PC-9 (cell line): ENCODE measurements around the gene BHLHA9. TPM values are rescaled to one million over a fixed set of nuclear protein-coding genes. Genes with fewer than 3 reads are reported as not detected.

Experiments used
- BruUV-seq: library from RNA; stranded (reverse); fragments of 400-500 nt; replicated peaks from 2 replicates; lab custom pipeline; 2021; lab: Mats Ljungman, UMichigan
- CTCF ChIA-PET: fragments of 300-600 bp; sonication (Branson Sonifier 250); formaldehyde crosslinking; loops from one replicate; lab custom pipeline; 2022; ENCODE audit warnings: antibody characterized with exemption; lab: Charles Lee
- POLR2A ChIA-PET: fragments of 300-600 bp; sonication (Branson Sonifier 250); formaldehyde crosslinking; loops from one replicate; lab custom pipeline; 2022; ENCODE audit warnings: antibody characterized with exemption; ENCODE audit not compliant: unreplicated experiment; lab: Charles Lee
- DNase-seq, 2 experiments: peaks; one replicate each; pipeline versions ENCODE4 v3.0.0 to v3.0.0-alpha.2; 2015 to 2022; ENCODE audit warnings: mixed read lengths in 1 of 2
- H2AFZ ChIP-seq: fragments of 200-600 bp; sonication (generic); 2 replicates; pipeline ENCODE4 v1.8.1; 2017; ENCODE audit warnings: antibody characterized with exemption
- H3F3A ChIP-seq: fragments of 200-600 bp; sonication (generic); 2 replicates; pipeline ENCODE4 v1.8.1; 2017; ENCODE audit warnings: antibody characterized with exemption, mild to moderate bottlenecking, low read depth; ENCODE audit not compliant: insufficient read depth
- H3K27ac ChIP-seq: fragments of 200-600 bp; sonication (generic); 2 replicates; pipeline ENCODE4 v1.6.1; 2016; ENCODE audit warnings: mixed run types
- H3K27me3 ChIP-seq: fragments of 200-600 bp; sonication (generic); 2 replicates; pipeline ENCODE4 v1.6.1; 2016; ENCODE audit warnings: low read depth, mixed run types; ENCODE audit not compliant: insufficient read depth
- H3K36me3 ChIP-seq: fragments of 200-600 bp; sonication (generic); 2 replicates; pipeline ENCODE4 v1.6.1; 2016; ENCODE audit warnings: low read depth, mixed run types
- H3K4me1 ChIP-seq: fragments of 200-600 bp; sonication (generic); replicated peaks from 2 replicates; pipeline ENCODE4 v1.6.1; 2016; ENCODE audit warnings: mixed run types; ENCODE audit not compliant: insufficient read depth
- H3K4me2 ChIP-seq: fragments of 200-600 bp; sonication (generic); 2 replicates; pipeline ENCODE4 v1.6.1; 2017; ENCODE audit warnings: mixed run types
- H3K4me3 ChIP-seq: fragments of 200-600 bp; sonication (generic); 2 replicates; pipeline ENCODE4 v1.6.1; 2016; ENCODE audit warnings: mixed run types
- H3K79me2 ChIP-seq: fragments of 200-600 bp; sonication (generic); 2 replicates; pipeline ENCODE4 v1.6.1; 2017; ENCODE audit warnings: low read depth, mixed run types
- H3K9me2 ChIP-seq: fragments of 200-600 bp; sonication (generic); 2 replicates; pipeline ENCODE4 v1.8.1; 2017; ENCODE audit warnings: mild to moderate bottlenecking; ENCODE audit not compliant: insufficient read depth
- H3K9me3 ChIP-seq: fragments of 200-600 bp; sonication (generic); 2 replicates; pipeline ENCODE4 v1.8.1; 2016; ENCODE audit warnings: low read depth; ENCODE audit not compliant: insufficient read depth
- H4K20me1 ChIP-seq: fragments of 200-600 bp; sonication (generic); 2 replicates; pipeline ENCODE4 v1.8.1; 2017; ENCODE audit not compliant: insufficient read depth
- EZH2 ChIP-seq: fragments of 200-600 bp; sonication (generic); IDR thresholded peaks from 2 replicates; pipeline ENCODE4 v1.8.0; 2017; ENCODE audit warnings: antibody characterized with exemption, low read depth
- intact Hi-C: fragments of 100-400 bp; cut with micrococcal nuclease; formaldehyde crosslinking; loops from one replicate; pipeline ENCODE4 v1.10.0; 2022; ENCODE audit not compliant: unreplicated experiment
- total RNA-seq: library from RNA; stranded (reverse); gene quantifications from 2 replicates; pipeline ENCODE4 v1.2.3, GENCODE V29; 2021
- TF ChIP-seq, protein P1 (sequence below): fragments of 200-600 bp; sonication (generic); conservative IDR thresholded peaks from 2 replicates; pipeline ENCODE4 v1.6.1; 2017; ENCODE audit warnings: mixed run types, antibody characterized with exemption, mild to moderate bottlenecking, moderate library complexity

The BHLHA9 gene
- total RNA-seq, 1 experiment from 2014 or later, result not detected

DNA sequence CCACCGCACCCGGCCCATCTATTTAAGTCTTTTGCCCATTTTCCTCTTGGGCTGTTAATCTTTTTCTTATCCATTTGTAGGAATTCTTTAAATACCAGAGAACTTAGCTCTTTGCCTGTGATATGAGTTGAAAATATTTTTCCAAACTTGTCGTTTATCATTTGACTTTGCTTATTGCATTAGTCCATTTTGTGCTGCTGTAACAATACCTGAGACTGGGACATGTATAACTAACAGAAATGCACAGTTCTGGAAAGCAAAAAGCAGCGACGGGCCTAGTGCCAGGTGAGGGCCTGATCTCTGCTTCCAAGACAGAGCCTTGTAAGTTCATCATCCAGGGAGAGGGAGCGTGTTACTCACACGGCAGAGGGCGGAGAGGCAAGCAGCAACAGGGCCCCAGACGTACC, 25.6 kb upstream of the BHLHA9 start:
- no peak overlapping the region for H2AFZ ChIP-seq
- no peaks in the 10 kb centered on the region for H3K79me2 ChIP-seq
- H3K4me1 ChIP-seq, result no peaks in the 10 kb centered on the region
- H3K4me3 ChIP-seq, result no peak overlapping the region
- ChIA-PET CTCF (no interaction called here), POLR2A (no interaction called here)
- no peaks in the 10 kb centered on the region for H3K9me3 ChIP-seq
- no peaks in the 10 kb centered on the region for H3K27me3 ChIP-seq
- intact Hi-C loops, result no loop called here
- no TSS peak for BruUV-seq
- H3F3A ChIP-seq, result no peaks in the 10 kb centered on the region
- H4K20me1 ChIP-seq, result no peaks in the 10 kb centered on the region
- DNase-seq, result no peak
- H3K27ac ChIP-seq, result no peak overlapping the region
- H3K4me2 ChIP-seq, result no peak overlapping the region
- no peaks in the 10 kb centered on the region for H3K9me2 ChIP-seq
- TF ChIP-seq, protein P1, sequence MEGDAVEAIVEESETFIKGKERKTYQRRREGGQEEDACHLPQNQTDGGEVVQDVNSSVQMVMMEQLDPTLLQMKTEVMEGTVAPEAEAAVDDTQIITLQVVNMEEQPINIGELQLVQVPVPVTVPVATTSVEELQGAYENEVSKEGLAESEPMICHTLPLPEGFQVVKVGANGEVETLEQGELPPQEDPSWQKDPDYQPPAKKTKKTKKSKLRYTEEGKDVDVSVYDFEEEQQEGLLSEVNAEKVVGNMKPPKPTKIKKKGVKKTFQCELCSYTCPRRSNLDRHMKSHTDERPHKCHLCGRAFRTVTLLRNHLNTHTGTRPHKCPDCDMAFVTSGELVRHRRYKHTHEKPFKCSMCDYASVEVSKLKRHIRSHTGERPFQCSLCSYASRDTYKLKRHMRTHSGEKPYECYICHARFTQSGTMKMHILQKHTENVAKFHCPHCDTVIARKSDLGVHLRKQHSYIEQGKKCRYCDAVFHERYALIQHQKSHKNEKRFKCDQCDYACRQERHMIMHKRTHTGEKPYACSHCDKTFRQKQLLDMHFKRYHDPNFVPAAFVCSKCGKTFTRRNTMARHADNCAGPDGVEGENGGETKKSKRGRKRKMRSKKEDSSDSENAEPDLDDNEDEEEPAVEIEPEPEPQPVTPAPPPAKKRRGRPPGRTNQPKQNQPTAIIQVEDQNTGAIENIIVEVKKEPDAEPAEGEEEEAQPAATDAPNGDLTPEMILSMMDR, result no peak
- TF ChIP-seq EZH2, result no peak
- no peaks in the 10 kb centered on the region for H3K36me3 ChIP-seq

DNA sequence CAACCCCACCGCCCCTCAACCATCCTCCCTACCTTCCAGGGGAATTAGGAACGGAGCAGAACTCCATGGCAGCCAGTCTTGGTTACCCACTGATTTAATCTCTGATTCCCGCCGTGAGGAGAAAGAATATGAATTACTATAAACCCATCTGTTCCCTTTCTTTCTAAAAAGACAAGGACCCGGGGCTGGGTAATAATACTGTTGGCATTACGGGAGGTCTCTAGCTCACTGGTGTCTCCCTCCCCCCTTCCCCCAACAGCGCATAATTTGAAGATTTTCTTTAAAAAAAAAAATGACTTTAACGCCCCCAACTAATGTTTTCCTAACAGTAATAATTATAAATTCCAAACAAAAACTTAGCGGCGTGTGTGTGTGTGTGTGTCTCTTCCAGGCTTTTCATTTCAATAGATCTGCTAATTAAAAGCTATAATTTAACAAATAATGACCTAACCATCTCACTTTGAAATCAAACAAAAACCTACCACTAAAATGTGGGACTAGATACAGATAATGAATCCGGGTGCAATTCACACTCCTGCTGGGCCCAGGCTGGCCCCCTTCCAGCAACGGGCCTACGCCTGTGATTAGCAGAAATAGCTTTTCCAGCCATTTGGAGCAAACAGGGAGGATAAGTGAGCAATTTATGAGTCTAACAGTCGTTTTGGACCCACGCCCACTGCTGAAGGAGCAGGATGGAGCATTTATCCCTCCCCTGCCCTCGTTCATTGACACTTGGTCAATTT, 18.2 kb upstream of the BHLHA9 start:
- H3F3A ChIP-seq, result peaks cover 7% of the 10 kb centered on the region; the same call in 1 of the 2 replicates
- peaks cover 8% of the 10 kb centered on the region; the same call in 1 of the 2 replicates for H3K4me1 ChIP-seq
- H3K27ac ChIP-seq, result no peak overlapping the region
- H3K79me2 ChIP-seq, result no peaks in the 10 kb centered on the region
- no TSS peak for BruUV-seq
- H3K4me2 ChIP-seq, result no peak overlapping the region
- TF ChIP-seq, protein P1, result no peak
- no peak for TF ChIP-seq EZH2
- H3K4me3 ChIP-seq, result no peak overlapping the region
- no peaks in the 10 kb centered on the region for H3K36me3 ChIP-seq
- no peak for DNase-seq
- H3K9me2 ChIP-seq, result no peaks in the 10 kb centered on the region
- CTCF ChIA-PET, result interaction anchor here (0.6 to 0.7 kb wide), 3 partner anchors 26 to 362 kb away, joined by 3 to 4 read pairs (median 3); no protein-coding TSS in a partner anchor
- POLR2A ChIA-PET, result no interaction called here
- H3K9me3 ChIP-seq, result no peaks in the 10 kb centered on the region
- no peaks in the 10 kb centered on the region for H4K20me1 ChIP-seq
- no peaks in the 10 kb centered on the region for H3K27me3 ChIP-seq
- H2AFZ ChIP-seq, result no peak overlapping the region
- intact Hi-C loops, result no loop called here

DNA sequence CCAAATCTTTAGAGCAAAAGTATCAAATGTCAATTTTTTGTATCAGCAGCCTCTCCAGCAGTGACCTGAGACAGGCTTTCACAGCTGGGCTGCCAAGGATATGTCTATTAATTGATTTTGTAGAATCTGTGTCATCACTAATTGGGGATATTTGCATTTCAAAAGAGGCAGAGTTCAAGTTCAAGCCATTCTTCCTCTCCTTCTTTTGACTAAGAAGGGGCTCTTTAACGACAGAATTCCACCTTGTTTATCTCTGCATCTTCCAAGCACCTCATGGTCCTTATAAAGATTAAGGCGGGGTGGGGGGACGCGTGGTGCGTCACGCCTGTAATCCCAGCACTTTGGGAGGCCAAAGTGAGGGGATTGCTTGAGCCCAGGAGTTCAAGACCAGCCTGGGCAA, 15.2 kb upstream of the BHLHA9 start:
- no TSS peak for BruUV-seq
- Histone ChIP-seq H3K79me2 (no peaks in the 10 kb centered on the region), H4K20me1 (no peaks in the 10 kb centered on the region), H2AFZ (no peak overlapping the region), H3K27ac (no peak overlapping the region), H3K4me3 (peak overlapping the region; percentile 65; the same call in 1 of the 2 replicates), H3F3A (peaks cover 14% of the 10 kb centered on the region; the same call in 1 of the 2 replicates), H3K9me3 (no peaks in the 10 kb centered on the region), H3K27me3 (0 out of 2 replicates have a peak, but pooled peaks cover 3% of the 10 kb centered on the region), H3K4me1 (peaks cover 16% of the 10 kb centered on the region), H3K36me3 (no peaks in the 10 kb centered on the region), H3K9me2 (no peaks in the 10 kb centered on the region), H3K4me2 (peak overlapping the region; percentile 88)
- ChIA-PET POLR2A (no interaction called here), CTCF (no interaction called here)
- no peak for TF ChIP-seq EZH2
- TF ChIP-seq, protein P1, result no peak
- intact Hi-C loops, result loop anchor here (5.0 kb wide), 3 partner anchors 133 to 392 kb away; partner anchors contain the start of genes INPP5K, RILP and SCARF1
- no peak for DNase-seq
